Endothelial cell of umbilical vein (primary cell): Measurements from ENCODE around the gene AGT.

ENCODE experiments used
- MAX ChIP-seq: IDR thresholded peaks from 2 replicates; pipeline ENCODE4 v1.6.1; 2011; ENCODE audit not compliant: insufficient read depth, insufficient read length
- MYC ChIP-seq: IDR thresholded peaks from one replicate; pipeline ENCODE4 v1.6.1; 2011; ENCODE audit warnings: mild to moderate bottlenecking, low read depth, low read length
- POLR2A ChIP-seq: IDR thresholded peaks from 2 replicates; pipeline ENCODE4 v1.6.1; 2012; ENCODE audit warnings: low read depth, mild to moderate bottlenecking, control low read depth, low read length
- POLR2AphosphoS5 ChIP-seq: IDR thresholded peaks from 2 replicates; pipeline ENCODE4 v1.6.1; 2012; ENCODE audit warnings: low read depth, mild to moderate bottlenecking, control low read depth, low read length, moderate library complexity; ENCODE audit not compliant: insufficient read depth

DNA sequence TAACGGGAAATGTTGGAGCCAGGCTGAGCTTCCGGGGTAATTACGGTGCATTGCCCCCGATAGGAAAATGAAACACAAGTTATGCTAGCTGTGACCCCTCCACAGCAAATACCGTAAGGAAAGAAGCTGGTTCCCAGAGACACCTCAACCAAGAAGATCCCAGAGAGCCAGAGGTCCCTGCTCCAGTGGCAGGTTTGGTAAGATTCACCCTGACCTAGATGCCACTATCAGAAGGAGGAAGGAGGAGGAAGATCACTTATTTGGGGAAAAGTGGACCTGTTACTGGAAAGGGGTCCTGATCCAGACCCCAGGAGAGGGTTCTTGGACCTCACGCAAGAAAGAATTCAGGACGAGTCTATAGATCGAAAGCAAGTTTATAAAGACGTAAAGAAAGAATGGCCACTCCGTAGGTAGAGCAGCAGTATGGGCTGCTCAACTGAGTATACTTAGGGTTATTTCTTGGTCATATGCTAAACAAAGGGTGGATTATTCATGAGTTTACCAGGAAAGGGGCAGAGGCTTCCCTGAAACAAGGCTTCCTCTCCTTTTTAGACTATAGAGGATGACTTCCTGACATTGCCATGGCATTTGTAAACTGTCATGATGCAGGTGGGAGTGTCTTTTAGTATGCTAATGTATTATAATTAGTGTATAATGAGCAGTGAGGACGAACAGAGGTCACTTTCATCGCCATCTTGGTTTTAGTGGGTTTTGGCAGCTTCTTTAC is 25.8 kb upstream of the AGT start:
- no peak for TF ChIP-seq POLR2AphosphoS5
- TF ChIP-seq MYC: no peak
- TF ChIP-seq POLR2A: no peak
- TF ChIP-seq MAX: no peak
